Bronchial epithelial cell (primary cell): ENCODE results near the gene ELAVL3. TPM values are rescaled to one million over a fixed set of nuclear protein-coding genes. Genes with fewer than 3 reads are reported as not detected.
A peak's percentile ranks its signal among the peaks of the same experiment; 100 is the strongest.
"Not testable (repeated sequence)": the region's sequence is repeated elsewhere in the genome, so short reads cannot be mapped to it uniquely, and the experiment has no call there.

Source experiments
- DNase-seq: peaks from one replicate; pipeline ENCODE4 v3.0.0-alpha.2; 2010; ENCODE audit warnings: low read depth
- FAIRE-seq: peaks from 2 replicates; lab custom pipeline; 2011; peaks lifted over from hg19 to GRCh38; lab: Jason Lieb, UNC
- H3K27me3 ChIP-seq: 2 replicates; pipeline ENCODE4 v1.5.1; 2011; ENCODE audit warnings: low read length; ENCODE audit not compliant: control insufficient read depth, insufficient read depth
- H3K36me3 ChIP-seq: 2 replicates; pipeline ENCODE4 v1.5.1; 2011; ENCODE audit warnings: low read length; ENCODE audit not compliant: control insufficient read depth, insufficient read depth
- H3K4me3 ChIP-seq: 2 replicates; pipeline ENCODE4 v1.5.1; 2011; ENCODE audit warnings: mild to moderate bottlenecking, low read depth, low read length, control low read depth
- CTCF ChIP-seq: IDR thresholded peaks from 2 replicates; pipeline ENCODE4 v1.5.1; 2011; ENCODE audit warnings: mild to moderate bottlenecking, moderate library complexity, low read length, control low read depth, inconsistent platforms; ENCODE audit not compliant: insufficient read depth, severe bottlenecking
- total RNA-seq: library from RNA; depleted of rRNA; stranded (reverse); fragments of >200 nt; gene quantifications from 2 replicates; pipeline ENCODE4 v1.2.1, GENCODE V29; 2014

Gene ELAVL3
- total RNA-seq, 1 donor from 2014 or later: not detected

GRCh38 chr19:11416346-11417052 lies 64.3 kb downstream of the ELAVL3 start:
- TF ChIP-seq CTCF: no peak
- Histone ChIP-seq H3K4me3 (no peak overlapping the region), H3K27me3 (peaks cover 6% of the 10 kb centered on the region), H3K36me3 (no peaks in the 10 kb centered on the region)
- FAIRE-seq (no peak), DNase-seq (no peak)

- H3K4me3 ChIP-seq: no peak overlapping the region
- TF ChIP-seq CTCF: no peak
- H3K27me3 ChIP-seq: peaks cover 4% of the 10 kb centered on the region
- FAIRE-seq (no peak), DNase-seq (no peak)
- no peaks in the 10 kb centered on the region for H3K36me3 ChIP-seq
These were observed 66.3 kb downstream of the ELAVL3 start for GRCh38 chr19:11414544-11414943.

- no peak overlapping the region for H3K4me3 ChIP-seq
- H3K27me3 ChIP-seq: no peaks in the 10 kb centered on the region
- DNase-seq (peak; percentile 17), FAIRE-seq (no peak)
- no peak for TF ChIP-seq CTCF
- no peaks in the 10 kb centered on the region for H3K36me3 ChIP-seq
These were observed 70.2 kb downstream of the ELAVL3 start for GRCh38 chr19:11410682-11411081.

DNA sequence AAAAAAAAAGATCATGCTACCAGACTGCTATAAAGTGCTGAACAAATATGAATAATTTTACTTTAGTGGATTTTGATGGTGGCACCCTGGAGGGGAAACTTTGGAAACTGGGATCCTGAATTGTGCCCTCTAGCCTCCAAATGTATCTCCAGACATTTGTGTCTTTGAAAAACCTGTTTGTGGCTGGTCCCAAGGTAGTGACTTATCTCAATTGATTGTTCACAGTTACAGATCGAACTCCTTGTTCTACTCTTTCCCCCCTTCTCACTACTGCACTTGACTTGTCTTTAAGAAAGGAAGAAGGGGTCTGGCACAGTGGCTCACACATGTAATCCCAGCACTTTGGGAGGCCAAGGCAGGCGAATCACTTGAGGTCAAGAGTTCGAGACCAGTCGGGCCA lies 72.3 kb downstream of the ELAVL3 start:
- Histone ChIP-seq H3K36me3 (no peaks in the 10 kb centered on the region), H3K4me3 (no peak overlapping the region), H3K27me3 (no peaks in the 10 kb centered on the region)
- no peak for TF ChIP-seq CTCF
- FAIRE-seq (no peak), DNase-seq (no peak)

DNA sequence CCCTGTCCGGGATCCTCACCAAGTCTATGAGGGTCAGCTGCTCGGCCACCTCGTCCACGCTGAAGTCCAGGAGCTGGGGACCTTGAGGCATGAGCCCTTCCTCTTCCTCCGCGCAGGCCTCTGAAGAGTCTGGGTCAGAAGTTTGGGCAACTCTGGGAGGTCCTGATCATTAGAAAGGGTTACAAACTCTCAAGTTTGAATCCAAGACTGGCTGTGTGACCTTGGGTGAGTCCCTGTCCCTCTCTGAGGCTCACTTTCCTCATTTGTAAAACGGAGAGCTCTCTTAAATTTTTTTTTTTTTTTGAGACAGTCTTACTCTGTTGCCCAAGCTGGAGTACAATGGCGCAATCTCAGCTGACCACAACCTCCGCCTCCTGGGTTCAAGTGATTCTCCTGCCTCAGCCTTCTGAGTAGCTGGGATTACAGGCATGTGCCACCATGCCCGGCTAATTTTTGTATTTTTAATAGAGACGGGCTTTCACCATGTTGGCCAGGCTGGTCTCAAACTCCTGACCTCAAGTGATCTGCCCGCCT lies 74.1 kb downstream of the ELAVL3 start:
- H3K36me3 ChIP-seq, H3K4me3 ChIP-seq, DNase-seq, FAIRE-seq, H3K27me3 ChIP-seq: not testable (repeated sequence)

GRCh38 chr19:11405846-11406643 lies 74.8 kb downstream of the ELAVL3 start:
- Histone ChIP-seq H3K36me3 (no peaks in the 10 kb centered on the region), H3K4me3 (no peak overlapping the region), H3K27me3 (no peaks in the 10 kb centered on the region)
- TF ChIP-seq CTCF: no peak
- DNase-seq (no peak), FAIRE-seq (no peak)
